ENCODE measurements around the gene KDM5B.

DNA sequence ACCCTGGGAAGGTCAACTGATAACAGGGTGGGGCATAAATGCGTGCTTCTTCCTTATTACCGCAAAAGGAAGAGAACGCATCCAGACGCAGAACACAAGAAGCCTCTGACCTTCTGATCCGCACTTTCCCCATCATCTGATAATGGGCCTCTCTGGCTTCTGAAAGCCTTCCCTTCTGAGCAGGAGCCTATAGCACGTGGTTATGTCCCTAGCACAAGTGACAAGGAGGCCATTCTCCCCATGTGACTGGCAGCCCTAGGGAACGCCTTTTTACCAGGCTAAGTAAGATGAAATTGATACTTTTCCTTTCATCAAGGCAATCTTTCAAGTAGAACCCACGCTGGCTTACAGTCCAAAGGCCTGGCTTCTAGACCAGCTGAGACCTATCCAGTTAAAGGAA, 46.6 kb upstream of the KDM5B start:
- TF ChIP-seq ELF1 (IDR thresholded peaks at IDR 0.05) (no peak), TEAD4 (IDR thresholded peaks at IDR 0.05; ENCODE audit: borderline replicate concordance, insufficient read depth) (no peak), POLR2AphosphoS5 (IDR thresholded peaks at IDR 0.05; ENCODE audit: low read depth, low read length) (no peak)
- TF ChIP-seq, protein P1, sequence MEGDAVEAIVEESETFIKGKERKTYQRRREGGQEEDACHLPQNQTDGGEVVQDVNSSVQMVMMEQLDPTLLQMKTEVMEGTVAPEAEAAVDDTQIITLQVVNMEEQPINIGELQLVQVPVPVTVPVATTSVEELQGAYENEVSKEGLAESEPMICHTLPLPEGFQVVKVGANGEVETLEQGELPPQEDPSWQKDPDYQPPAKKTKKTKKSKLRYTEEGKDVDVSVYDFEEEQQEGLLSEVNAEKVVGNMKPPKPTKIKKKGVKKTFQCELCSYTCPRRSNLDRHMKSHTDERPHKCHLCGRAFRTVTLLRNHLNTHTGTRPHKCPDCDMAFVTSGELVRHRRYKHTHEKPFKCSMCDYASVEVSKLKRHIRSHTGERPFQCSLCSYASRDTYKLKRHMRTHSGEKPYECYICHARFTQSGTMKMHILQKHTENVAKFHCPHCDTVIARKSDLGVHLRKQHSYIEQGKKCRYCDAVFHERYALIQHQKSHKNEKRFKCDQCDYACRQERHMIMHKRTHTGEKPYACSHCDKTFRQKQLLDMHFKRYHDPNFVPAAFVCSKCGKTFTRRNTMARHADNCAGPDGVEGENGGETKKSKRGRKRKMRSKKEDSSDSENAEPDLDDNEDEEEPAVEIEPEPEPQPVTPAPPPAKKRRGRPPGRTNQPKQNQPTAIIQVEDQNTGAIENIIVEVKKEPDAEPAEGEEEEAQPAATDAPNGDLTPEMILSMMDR (IDR thresholded peaks at IDR 0.05) = no peak
- TF ChIP-seq, protein P2, sequence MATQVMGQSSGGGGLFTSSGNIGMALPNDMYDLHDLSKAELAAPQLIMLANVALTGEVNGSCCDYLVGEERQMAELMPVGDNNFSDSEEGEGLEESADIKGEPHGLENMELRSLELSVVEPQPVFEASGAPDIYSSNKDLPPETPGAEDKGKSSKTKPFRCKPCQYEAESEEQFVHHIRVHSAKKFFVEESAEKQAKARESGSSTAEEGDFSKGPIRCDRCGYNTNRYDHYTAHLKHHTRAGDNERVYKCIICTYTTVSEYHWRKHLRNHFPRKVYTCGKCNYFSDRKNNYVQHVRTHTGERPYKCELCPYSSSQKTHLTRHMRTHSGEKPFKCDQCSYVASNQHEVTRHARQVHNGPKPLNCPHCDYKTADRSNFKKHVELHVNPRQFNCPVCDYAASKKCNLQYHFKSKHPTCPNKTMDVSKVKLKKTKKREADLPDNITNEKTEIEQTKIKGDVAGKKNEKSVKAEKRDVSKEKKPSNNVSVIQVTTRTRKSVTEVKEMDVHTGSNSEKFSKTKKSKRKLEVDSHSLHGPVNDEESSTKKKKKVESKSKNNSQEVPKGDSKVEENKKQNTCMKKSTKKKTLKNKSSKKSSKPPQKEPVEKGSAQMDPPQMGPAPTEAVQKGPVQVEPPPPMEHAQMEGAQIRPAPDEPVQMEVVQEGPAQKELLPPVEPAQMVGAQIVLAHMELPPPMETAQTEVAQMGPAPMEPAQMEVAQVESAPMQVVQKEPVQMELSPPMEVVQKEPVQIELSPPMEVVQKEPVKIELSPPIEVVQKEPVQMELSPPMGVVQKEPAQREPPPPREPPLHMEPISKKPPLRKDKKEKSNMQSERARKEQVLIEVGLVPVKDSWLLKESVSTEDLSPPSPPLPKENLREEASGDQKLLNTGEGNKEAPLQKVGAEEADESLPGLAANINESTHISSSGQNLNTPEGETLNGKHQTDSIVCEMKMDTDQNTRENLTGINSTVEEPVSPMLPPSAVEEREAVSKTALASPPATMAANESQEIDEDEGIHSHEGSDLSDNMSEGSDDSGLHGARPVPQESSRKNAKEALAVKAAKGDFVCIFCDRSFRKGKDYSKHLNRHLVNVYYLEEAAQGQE (IDR thresholded peaks at IDR 0.05; ENCODE audit: low read depth, low read length) = no peak
